Skin of body (tissue), 2 donors: ENCODE data around the gene OFD1. TPM values are rescaled to one million over a fixed set of nuclear protein-coding genes. Genes with fewer than 3 reads are reported as not detected.
"Not testable (repeated sequence)": the region's sequence is repeated elsewhere in the genome, so short reads cannot be mapped to it uniquely, and the experiment has no call there.

Experiments used
- DNase-seq: peaks from one replicate; lab custom pipeline; 2025; lab: John Stamatoyannopoulos, UW
- total RNA-seq: library from RNA; depleted of rRNA; stranded (reverse); fragments of >200 nt; gene quantifications from one replicate; pipeline ENCODE4 v1.2.3, GENCODE V29; 2014

The OFD1 gene
- total RNA-seq, 1 donor from 2014 or later = 24.5 TPM

- no peak for DNase-seq
Observed at GRCh38 chrX:13702111-13702789, 32.3 kb upstream of the OFD1 start.

DNA sequence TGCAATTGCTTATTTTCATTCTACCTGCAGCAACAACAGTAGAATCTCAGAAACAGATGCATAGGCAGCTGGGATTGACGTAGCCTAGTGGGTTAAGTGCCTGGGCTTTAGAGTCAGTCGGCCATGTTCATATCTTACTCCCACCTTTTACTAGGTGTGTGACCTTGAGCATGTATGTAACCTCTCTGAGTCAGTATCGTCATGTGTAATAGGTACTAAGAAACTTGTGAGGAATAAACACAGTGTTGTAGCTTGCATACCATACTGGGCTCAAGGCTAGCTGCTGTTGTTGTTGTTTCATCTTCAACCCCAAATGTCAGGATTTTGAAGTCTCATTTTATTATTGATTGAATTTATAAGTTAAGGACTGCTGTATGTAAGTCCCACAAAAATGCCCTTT is 31.4 kb upstream of the OFD1 start:
- no peak for DNase-seq

- DNase-seq = no peak
Observed at GRCh38 chrX:13703589-13703988, 31.0 kb upstream of the OFD1 start.

DNA sequence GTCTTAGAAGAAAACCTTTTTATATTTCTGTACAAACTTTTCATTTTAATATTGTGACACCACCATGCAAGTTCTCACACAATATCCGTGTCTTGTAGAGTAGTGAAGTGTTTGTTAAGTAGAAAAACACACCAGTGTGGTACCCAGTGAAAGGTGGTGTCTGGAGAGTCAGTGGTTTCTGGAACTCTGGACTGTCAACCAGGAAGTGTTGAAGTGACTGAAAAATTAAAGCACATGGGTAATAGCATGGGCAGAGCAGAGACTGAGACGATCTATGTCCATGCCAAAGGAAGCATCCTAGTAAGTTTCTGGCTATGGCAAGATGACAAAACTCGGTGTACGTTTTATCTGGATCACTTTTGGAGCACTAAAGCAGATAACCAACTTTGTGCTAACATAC is 23.4 kb upstream of the OFD1 start:
- no peak for DNase-seq

DNA sequence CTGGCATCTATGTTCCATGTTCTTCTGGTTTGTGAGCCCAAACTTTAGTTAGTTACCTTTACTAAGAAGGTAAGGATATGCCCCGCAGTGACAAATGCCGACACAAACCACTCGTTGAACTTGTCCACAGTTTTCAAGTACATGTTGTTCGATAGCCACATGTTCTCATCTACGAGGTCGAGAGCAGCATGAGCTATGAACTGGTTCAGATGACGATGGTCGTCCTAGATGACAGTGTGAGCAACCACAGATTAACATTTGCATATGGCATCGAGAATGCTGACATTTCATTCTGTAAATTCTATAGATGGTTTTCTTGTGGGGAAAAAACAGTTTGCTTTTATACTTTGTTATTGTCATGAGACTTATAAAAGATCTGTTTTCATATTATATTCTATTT is 18.1 kb upstream of the OFD1 start:
- DNase-seq = no peak

DNA sequence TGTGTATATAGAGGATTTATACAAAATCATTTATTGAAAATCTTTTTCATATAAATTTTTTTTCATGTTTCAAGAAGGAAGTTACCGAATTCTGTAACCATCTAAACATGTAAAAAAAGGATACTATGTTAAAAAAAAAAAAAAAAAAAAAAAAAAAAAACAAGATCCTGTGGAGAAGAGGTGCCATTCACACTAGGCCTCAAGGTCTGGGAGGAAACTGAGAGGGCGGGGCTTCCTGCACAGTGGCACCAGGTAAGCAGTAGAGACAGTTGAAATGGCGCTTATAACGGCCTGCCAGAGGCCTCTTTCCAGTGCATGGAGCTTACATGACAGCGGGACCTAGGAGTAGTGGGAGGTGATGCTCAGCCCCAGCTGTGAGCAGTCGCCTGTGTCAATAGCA is 17.6 kb upstream of the OFD1 start:
- DNase-seq = no peak

- DNase-seq = peak; percentile 40
Observed at GRCh38 chrX:13717700-13718472, 16.7 kb upstream of the OFD1 start.

DNA sequence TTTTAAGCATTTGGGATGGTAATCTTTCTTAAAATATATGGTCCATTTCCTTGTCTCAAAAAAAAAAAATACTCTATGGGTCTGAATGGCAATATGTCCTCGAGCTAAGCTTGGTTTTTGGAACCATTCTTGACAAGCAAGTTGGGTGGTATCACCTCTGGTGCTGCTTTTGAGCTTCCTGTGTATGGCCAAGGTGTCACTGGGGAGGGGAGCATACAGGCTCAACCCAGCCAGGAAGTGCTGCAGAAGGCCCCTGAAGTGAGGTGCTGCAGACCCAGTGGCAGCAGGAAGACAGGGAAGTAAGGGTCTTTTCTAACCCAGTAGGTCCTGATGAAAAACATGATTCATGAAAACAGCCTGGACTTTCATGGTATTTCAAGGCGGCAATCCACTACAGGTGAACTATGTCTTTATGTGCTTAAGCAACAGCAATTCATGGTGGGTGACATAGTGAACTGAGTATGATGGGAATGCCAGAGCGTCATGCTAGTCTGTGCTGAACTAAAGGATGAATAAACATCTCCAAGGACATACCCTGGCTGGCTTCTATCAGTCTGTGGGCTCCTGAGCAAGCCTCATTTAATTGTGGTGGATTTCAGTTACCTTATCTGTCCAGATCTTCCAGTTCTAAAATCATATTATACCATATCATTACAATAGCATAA is 15.2 kb upstream of the OFD1 start:
- no peak for DNase-seq

GRCh38 chrX:13721371-13721770 is 13.2 kb upstream of the OFD1 start:
- no peak for DNase-seq

DNA sequence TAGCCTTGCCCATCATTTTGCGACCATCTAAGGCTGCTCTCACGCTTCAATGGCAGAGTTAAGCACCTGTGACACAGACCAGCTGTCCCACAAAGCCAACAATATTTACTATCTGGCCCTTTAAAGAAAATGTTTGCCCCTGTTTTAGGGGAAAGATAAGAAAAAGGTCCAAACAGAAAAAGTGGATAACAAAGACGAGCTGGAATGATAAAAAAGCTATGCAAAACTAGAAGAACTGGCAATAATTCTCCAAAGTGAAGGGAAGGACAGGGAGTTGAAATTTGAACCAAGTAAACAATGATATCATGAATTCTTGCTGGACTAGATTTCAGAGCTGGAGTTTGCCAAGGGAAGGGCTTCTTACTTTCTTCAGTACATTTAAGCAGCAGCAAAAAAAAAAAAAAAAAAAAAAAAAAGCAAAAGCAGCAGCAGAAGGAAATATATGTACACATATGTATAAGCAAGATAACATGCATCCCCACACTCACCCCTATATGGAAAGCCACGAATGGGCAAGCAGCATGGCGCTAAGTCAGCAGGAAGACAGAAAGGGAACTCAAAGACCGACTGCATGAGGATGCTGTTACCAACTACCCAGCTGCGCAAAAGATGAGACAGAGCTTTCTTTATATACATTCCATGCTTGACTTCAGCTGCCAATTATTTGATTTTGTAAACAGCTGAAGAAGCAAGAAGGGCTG is 12.6 kb upstream of the OFD1 start:
- peak; percentile 70 for DNase-seq

DNA sequence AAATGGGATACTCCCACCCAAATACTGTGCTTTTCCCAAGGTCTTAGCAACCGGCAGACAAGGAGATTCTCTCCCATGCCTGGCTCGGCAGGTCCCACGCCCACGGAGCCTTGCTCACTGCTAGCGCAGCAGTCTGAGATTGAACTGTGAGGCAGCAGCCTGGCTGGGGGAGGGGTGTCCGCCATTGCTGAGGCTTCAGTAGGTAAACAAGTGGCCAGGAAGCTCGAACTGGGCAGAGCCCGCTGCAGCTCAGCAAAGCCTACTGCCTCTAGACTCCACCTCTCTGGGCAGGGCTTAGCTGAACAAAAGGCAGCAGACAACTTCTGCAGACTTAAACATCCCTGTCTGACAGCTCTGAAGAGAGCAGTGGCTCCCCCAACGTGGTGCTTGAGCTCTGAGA is 9.7 kb upstream of the OFD1 start:
- DNase-seq = not testable (repeated sequence)

GRCh38 chrX:13726583-13726982 is 8.0 kb upstream of the OFD1 start:
- not testable (repeated sequence) for DNase-seq

GRCh38 chrX:13730523-13730922 is 4.0 kb upstream of the OFD1 start:
- DNase-seq = not testable (repeated sequence)

GRCh38 chrX:13732246-13733067 is 2.1 kb upstream of the OFD1 start:
- DNase-seq = peak; percentile 51

DNA sequence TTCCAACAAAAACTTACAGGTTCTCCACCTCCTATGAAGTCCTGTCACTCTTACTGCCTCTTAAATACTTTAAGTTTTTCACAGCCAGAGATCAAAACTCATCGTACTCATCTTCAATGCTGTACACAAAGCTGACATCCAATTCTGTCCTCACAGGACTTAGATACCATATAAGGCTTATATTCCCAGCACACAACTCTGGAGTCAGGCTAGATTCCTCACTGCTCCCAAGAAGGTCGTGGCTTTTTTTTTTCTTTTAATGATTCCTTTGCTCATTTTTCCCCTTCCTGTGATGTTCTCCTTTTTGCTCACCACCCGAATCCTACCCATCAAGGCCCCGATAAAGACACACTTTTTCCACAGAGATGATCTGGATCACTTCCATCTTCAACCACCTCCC is 1.0 kb upstream of the OFD1 start:
- no peak for DNase-seq

DNA sequence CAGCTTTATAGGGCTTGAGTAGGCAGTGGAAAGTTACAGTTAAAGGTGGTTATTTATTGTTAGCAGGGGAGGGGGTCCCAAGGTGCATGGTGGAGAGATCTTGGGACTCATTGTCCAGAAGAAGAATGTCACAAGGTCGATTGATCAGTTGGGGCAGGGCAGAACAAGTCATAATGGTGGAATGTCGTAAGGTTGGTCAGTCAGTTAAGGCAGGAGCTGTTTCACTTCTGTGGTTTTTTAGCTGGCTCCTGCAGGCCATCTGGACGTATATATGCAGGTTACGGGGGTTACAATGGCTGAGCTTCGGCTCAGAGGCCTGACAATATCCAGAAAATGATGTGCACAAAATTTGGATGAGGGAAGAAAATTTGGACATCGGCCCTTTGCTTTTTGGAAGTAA is 7.1 kb downstream of the OFD1 start:
- no peak for DNase-seq

DNA sequence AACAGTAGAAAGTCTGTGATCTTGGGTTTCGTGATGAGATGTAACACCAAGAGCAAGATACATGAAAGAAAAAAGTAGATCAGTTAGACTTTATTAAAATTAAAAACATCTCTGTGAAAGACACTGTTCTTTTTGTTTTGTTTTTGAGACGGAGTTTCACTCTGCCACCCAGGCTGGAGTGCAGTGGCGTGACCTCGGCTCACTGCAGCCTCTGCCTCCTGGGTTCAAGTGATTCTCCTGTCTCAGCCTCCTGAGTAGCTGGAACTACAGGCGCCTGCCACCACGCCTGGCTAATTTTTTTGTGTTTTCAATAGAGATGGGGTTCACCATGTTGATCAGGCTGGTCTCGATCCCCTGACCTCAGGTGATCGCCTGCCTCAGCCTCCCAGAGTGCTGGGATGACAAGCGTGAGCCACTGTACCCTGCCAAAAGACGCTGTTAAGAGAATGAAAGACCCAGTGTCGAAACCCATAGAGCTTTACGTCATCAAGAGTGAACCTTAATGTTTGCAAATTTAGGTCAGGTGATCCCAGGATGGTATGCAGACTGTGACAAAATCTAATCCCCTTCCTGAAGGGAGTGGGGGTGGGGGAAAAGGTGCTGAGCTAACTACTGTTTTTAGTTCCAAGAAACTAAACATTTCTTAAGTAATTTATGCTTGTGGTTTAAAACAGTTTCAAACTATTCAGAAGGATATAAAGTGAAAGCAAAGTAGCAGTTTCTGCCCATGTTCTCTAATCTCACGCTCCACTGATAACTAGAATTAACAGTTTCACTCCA is 8.0 kb downstream of the OFD1 start:
- no peak for DNase-seq

DNA sequence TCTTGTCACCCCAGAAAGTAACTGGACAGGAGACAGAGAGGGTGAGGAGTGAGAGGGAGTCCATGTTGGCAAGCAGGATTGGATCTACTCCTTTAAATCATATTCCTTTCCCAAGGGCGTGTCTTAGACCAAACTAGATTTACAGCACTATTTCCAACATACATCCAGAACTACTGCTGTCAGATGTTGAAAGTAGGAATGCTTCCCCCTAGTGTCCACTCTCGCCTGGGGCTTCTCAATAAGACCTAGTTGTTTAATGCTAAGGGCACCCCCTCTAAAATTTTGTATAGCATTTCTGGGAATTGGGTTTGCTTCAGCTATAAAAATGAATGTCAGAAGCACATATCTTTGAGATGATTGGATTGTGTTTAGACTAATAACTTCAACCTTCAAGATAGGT is 13.3 kb downstream of the OFD1 start:
- peak; percentile 11 for DNase-seq

DNA sequence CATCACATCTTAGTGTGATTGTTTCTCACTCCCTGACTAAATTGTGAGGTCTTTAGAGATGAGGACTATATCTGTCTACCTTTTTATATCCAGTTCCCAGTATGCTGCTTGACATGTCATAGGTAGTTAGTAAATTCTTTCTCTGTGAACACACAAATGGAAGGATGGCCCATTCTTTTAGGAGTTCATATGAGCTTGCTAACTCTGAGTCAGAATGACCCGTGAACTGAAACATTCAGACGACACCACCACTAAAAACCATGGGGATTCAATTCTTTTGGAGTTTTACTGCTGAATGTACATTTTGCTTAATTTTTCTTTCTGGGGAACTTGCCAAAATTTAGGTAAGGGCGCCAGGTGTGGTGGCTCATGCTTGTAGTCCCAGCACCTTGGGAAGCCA is 13.9 kb downstream of the OFD1 start:
- no peak for DNase-seq

DNA sequence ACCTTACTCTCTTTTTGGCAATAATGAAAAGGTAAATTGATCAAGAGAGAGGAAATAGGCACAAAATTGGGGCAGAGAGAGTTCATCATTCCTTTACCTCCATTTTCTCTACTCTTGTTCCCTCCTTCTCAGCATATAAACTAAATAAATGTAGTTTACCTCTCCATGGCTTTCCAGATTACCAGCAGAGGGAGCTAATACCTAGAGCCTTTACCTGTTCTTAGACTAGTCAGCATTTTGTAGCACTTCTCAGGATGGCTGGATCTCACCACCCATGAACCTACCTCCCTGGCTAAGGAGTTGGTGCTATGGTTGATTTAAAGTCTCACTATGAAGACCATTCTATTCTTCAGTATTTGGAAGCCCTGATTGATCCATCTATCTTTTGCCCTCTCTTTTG is 15.7 kb downstream of the OFD1 start:
- DNase-seq = no peak
